Osteoblast (primary cell): Measurements from ENCODE around the gene ABHD12. TPM values are rescaled to one million over a fixed set of nuclear protein-coding genes. Genes with fewer than 3 reads are reported as not detected.

Source experiments
- DNase-seq: peaks from one replicate; pipeline ENCODE4 v3.0.0; 2011; ENCODE audit warnings: low spot score, mixed read lengths; ENCODE audit not compliant: insufficient read length; ENCODE audit errors: missing footprints
- H2AFZ ChIP-seq: 2 replicates; pipeline ENCODE4 v1.6.0; 2011; ENCODE audit warnings: mild to moderate bottlenecking, low read length
- H3K27ac ChIP-seq: 2 replicates; pipeline ENCODE4 v1.5.1; 2011; ENCODE audit warnings: mild to moderate bottlenecking, low read depth, low read length, moderate library complexity
- H3K27me3 ChIP-seq: 2 replicates; pipeline ENCODE4 v1.6.0; 2012; ENCODE audit warnings: mild to moderate bottlenecking, control low read depth, inconsistent platforms, low read length, moderate library complexity; ENCODE audit not compliant: insufficient read depth
- H3K36me3 ChIP-seq: 2 replicates; pipeline ENCODE4 v1.5.1; 2011; ENCODE audit warnings: mild to moderate bottlenecking, low read length, control low read depth, moderate library complexity; ENCODE audit not compliant: insufficient read depth
- H3K4me1 ChIP-seq: 2 replicates; pipeline ENCODE4 v1.5.1; 2011; ENCODE audit warnings: mild to moderate bottlenecking, low read length, control low read depth, moderate library complexity; ENCODE audit not compliant: insufficient read depth
- H3K4me2 ChIP-seq: 2 replicates; pipeline ENCODE4 v1.6.0; 2011; ENCODE audit warnings: mild to moderate bottlenecking, low read length; ENCODE audit not compliant: insufficient read depth
- H3K4me3 ChIP-seq: fragments of 200-600 bp; sonication (generic); 3 replicates; pipeline ENCODE4 v1.5.1; 2012; ENCODE audit warnings: mild to moderate bottlenecking, low read length, inconsistent platforms; ENCODE audit not compliant: insufficient read depth
- H3K79me2 ChIP-seq: 2 replicates; pipeline ENCODE4 v1.6.0; 2012; ENCODE audit warnings: mild to moderate bottlenecking, low read length, control low read depth, inconsistent platforms; ENCODE audit not compliant: insufficient read depth
- H3K9me3 ChIP-seq: 2 replicates; pipeline ENCODE4 v1.5.1; 2011; ENCODE audit warnings: low read depth, low read length, control low read depth
- H4K20me1 ChIP-seq: 2 replicates; pipeline ENCODE4 v1.6.0; 2012; ENCODE audit warnings: mild to moderate bottlenecking, low read length, control low read depth; ENCODE audit not compliant: insufficient read depth
- total RNA-seq: library from RNA; depleted of rRNA; stranded (reverse); fragments of >200 nt; gene quantifications from 2 replicates; pipeline ENCODE4 v1.2.3, GENCODE V29; 2012
- TF ChIP-seq, protein P1 (sequence below): IDR thresholded peaks from 2 replicates; pipeline ENCODE4 v1.5.1; 2011; ENCODE audit warnings: mild to moderate bottlenecking, low read depth, low read length, moderate library complexity; ENCODE audit errors: extremely low read depth

The ABHD12 gene
- total RNA-seq, 1 donor: 29.7 TPM

DNA sequence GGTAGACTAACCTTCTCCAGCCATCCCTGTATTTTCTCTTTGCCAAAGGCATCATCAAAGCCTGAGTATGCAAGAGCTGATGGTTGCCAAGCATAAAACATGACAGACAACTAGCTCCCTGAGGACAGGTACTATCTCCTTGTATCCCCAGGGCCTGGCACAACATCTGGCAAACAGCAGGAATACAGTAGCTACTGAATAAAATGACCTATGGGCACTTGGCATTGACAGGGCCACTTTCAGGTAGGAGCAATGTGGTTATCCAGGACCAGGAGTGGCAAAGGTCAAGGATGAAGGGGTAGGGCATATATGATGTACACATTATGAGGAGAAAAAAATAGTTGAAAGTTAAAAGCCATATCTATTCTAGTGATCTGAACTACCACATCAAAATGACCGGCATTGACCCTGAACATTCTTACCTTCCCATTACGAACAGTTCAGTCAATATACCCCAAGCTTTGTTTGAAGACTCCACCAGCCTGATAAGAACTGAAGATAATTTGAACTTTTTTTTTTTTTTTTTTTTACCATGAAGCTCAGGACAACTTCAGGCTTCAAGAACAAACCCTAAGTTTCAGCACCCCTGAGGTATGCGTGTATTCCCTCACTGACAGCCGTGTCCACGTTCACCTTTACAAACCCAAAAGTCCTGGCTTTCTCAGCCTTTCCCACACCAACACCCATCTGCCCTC is 12.3 kb downstream of the ABHD12 start:
- peak; percentile 43 for DNase-seq
- Histone ChIP-seq H3K36me3 (no peaks in the 10 kb centered on the region), H2AFZ (no peak overlapping the region), H3K27ac (no peak overlapping the region), H3K4me3 (no peak overlapping the region), H3K4me1 (peaks cover 6% of the 10 kb centered on the region), H3K79me2 (peaks cover 91% of the 10 kb centered on the region), H3K4me2 (no peak overlapping the region), H4K20me1 (peaks cover 16% of the 10 kb centered on the region), H3K27me3 (no peaks in the 10 kb centered on the region), H3K9me3 (no peaks in the 10 kb centered on the region)
- TF ChIP-seq, protein P1, sequence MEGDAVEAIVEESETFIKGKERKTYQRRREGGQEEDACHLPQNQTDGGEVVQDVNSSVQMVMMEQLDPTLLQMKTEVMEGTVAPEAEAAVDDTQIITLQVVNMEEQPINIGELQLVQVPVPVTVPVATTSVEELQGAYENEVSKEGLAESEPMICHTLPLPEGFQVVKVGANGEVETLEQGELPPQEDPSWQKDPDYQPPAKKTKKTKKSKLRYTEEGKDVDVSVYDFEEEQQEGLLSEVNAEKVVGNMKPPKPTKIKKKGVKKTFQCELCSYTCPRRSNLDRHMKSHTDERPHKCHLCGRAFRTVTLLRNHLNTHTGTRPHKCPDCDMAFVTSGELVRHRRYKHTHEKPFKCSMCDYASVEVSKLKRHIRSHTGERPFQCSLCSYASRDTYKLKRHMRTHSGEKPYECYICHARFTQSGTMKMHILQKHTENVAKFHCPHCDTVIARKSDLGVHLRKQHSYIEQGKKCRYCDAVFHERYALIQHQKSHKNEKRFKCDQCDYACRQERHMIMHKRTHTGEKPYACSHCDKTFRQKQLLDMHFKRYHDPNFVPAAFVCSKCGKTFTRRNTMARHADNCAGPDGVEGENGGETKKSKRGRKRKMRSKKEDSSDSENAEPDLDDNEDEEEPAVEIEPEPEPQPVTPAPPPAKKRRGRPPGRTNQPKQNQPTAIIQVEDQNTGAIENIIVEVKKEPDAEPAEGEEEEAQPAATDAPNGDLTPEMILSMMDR: no peak

- TF ChIP-seq, protein P1: no peak
- Histone ChIP-seq H3K4me1 (peaks cover 12% of the 10 kb centered on the region), H3K36me3 (no peaks in the 10 kb centered on the region), H3K27ac (peak overlapping the region; percentile 34), H3K27me3 (no peaks in the 10 kb centered on the region), H2AFZ (no peak overlapping the region), H4K20me1 (peaks cover 13% of the 10 kb centered on the region), H3K9me3 (peaks cover 5% of the 10 kb centered on the region), H3K4me3 (no peak overlapping the region), H3K4me2 (peak overlapping the region; percentile 15), H3K79me2 (peaks cover 76% of the 10 kb centered on the region)
- DNase-seq: no peak
Measured at GRCh38 chr20:25376886-25377285, 13.7 kb downstream of the ABHD12 start.

DNA sequence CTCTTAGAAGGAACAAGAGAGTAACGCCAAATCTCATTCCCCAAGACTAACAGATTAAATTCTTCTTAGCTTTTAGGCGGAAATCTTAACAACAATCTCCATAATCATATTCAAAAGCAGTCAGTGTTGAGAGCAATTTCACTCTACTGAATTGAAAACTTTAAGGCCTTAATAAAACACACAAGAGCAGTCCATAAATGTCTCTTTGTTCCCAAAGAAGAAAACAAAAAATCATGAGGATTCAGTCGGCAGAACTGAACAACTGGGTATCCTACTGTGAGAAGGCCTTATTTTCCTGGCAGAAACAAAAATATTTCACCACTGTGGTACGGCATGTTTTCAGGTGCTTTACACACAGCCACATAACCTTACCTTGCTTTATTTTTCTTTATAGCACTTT is 14.4 kb downstream of the ABHD12 start:
- Histone ChIP-seq H3K79me2 (peaks cover 75% of the 10 kb centered on the region), H3K27ac (peak overlapping the region; percentile 34), H3K4me2 (peak overlapping the region; percentile 15), H3K4me3 (no peak overlapping the region), H3K4me1 (peaks cover 12% of the 10 kb centered on the region), H4K20me1 (peaks cover 13% of the 10 kb centered on the region), H3K9me3 (peaks cover 9% of the 10 kb centered on the region), H2AFZ (no peak overlapping the region), H3K27me3 (no peaks in the 10 kb centered on the region), H3K36me3 (no peaks in the 10 kb centered on the region)
- DNase-seq: no peak
- TF ChIP-seq, protein P1: no peak

- no peak overlapping the region for H3K4me2 ChIP-seq
- no peak overlapping the region for H2AFZ ChIP-seq
- peaks cover 8% of the 10 kb centered on the region for H4K20me1 ChIP-seq
- no peaks in the 10 kb centered on the region for H3K27me3 ChIP-seq
- TF ChIP-seq, protein P1: no peak
- H3K27ac ChIP-seq: no peak overlapping the region
- H3K79me2 ChIP-seq: peaks cover 75% of the 10 kb centered on the region
- H3K4me3 ChIP-seq: no peak overlapping the region
- no peaks in the 10 kb centered on the region for H3K36me3 ChIP-seq
- no peak for DNase-seq
- peaks cover 13% of the 10 kb centered on the region for H3K9me3 ChIP-seq
- H3K4me1 ChIP-seq: peaks cover 12% of the 10 kb centered on the region
Measured at GRCh38 chr20:25374842-25375241, 15.8 kb downstream of the ABHD12 start.
